Measurements from ENCODE around the gene AIG1. TPM values are rescaled to one million over a fixed set of nuclear protein-coding genes. Genes with fewer than 3 reads are reported as not detected.

The AIG1 gene
- total RNA-seq, 1 donor from 2014 or later: 14.3 TPM

- Mint-ChIP-seq H3K36me3 (ENCODE audit: unreplicated experiment) (no peaks in the 10 kb centered on the region), H3K9me3 (ENCODE audit: unreplicated experiment) (no peaks in the 10 kb centered on the region), H3K4me3 (ENCODE audit: unreplicated experiment) (no peak overlapping the region), H3K27ac (ENCODE audit: unreplicated experiment) (no peak overlapping the region), H3K4me1 (ENCODE audit: low read depth, unreplicated experiment) (peaks cover 5% of the 10 kb centered on the region), H3K27me3 (ENCODE audit: unreplicated experiment) (no peaks in the 10 kb centered on the region)
- DNase-seq: no peak
- no peak for TF ChIP-seq CTCF (IDR thresholded peaks at IDR 0.05; ENCODE audit: partially characterized antibody, unreplicated experiment)
Observed at GRCh38 chr6:143197377-143197776, 136.7 kb downstream of the AIG1 start.

GRCh38 chr6:143198312-143198711, 137.6 kb downstream of the AIG1 start:
- peaks cover under 1% of the 10 kb centered on the region for H3K9me3 Mint-ChIP-seq (ENCODE audit: unreplicated experiment)
- H3K27ac Mint-ChIP-seq (ENCODE audit: unreplicated experiment): peak overlapping the region; percentile 1
- TF ChIP-seq CTCF (IDR thresholded peaks at IDR 0.05; ENCODE audit: partially characterized antibody, unreplicated experiment): no peak
- no peaks in the 10 kb centered on the region for H3K36me3 Mint-ChIP-seq (ENCODE audit: unreplicated experiment)
- no peak for DNase-seq
- H3K27me3 Mint-ChIP-seq (ENCODE audit: unreplicated experiment): no peaks in the 10 kb centered on the region
- H3K4me1 Mint-ChIP-seq (ENCODE audit: low read depth, unreplicated experiment): peaks cover 5% of the 10 kb centered on the region
- no peak overlapping the region for H3K4me3 Mint-ChIP-seq (ENCODE audit: unreplicated experiment)

GRCh38 chr6:143199291-143199690, 138.6 kb downstream of the AIG1 start:
- H3K4me1 Mint-ChIP-seq (ENCODE audit: low read depth, unreplicated experiment): peaks cover 5% of the 10 kb centered on the region
- no peak for TF ChIP-seq CTCF (IDR thresholded peaks at IDR 0.05; ENCODE audit: partially characterized antibody, unreplicated experiment)

GRCh38 chr6:143200167-143200770, 139.6 kb downstream of the AIG1 start:
- Mint-ChIP-seq H3K36me3 (ENCODE audit: unreplicated experiment) (peaks cover 4% of the 10 kb centered on the region), H3K4me3 (ENCODE audit: unreplicated experiment) (no peak overlapping the region), H3K4me1 (ENCODE audit: low read depth, unreplicated experiment) (peaks cover 5% of the 10 kb centered on the region), H3K9me3 (ENCODE audit: unreplicated experiment) (peaks cover 2% of the 10 kb centered on the region), H3K27me3 (ENCODE audit: unreplicated experiment) (no peaks in the 10 kb centered on the region), H3K27ac (ENCODE audit: unreplicated experiment) (no peak overlapping the region)
- no peak for TF ChIP-seq CTCF (IDR thresholded peaks at IDR 0.05; ENCODE audit: partially characterized antibody, unreplicated experiment)
- no peak for DNase-seq

More at GRCh38 chr6:143199291-143199690, 138.6 kb downstream of the AIG1 start:
- Mint-ChIP-seq H3K27me3 (ENCODE audit: unreplicated experiment) (no peaks in the 10 kb centered on the region), H3K4me3 (ENCODE audit: unreplicated experiment) (no peak overlapping the region), H3K9me3 (ENCODE audit: unreplicated experiment) (peaks cover 2% of the 10 kb centered on the region), H3K27ac (ENCODE audit: unreplicated experiment) (no peak overlapping the region), H3K36me3 (ENCODE audit: unreplicated experiment) (peaks cover 4% of the 10 kb centered on the region)
- DNase-seq: no peak

GRCh38 chr6:143204045-143204444, 143.4 kb downstream of the AIG1 start:
- peaks cover 4% of the 10 kb centered on the region for H3K36me3 Mint-ChIP-seq (ENCODE audit: unreplicated experiment)
- no peak overlapping the region for H3K4me3 Mint-ChIP-seq (ENCODE audit: unreplicated experiment)
- H3K27ac Mint-ChIP-seq (ENCODE audit: unreplicated experiment): no peak overlapping the region
- H3K9me3 Mint-ChIP-seq (ENCODE audit: unreplicated experiment): peaks cover 2% of the 10 kb centered on the region
- H3K4me1 Mint-ChIP-seq (ENCODE audit: low read depth, unreplicated experiment): no peaks in the 10 kb centered on the region
- DNase-seq: no peak
- no peaks in the 10 kb centered on the region for H3K27me3 Mint-ChIP-seq (ENCODE audit: unreplicated experiment)
- TF ChIP-seq CTCF (IDR thresholded peaks at IDR 0.05; ENCODE audit: partially characterized antibody, unreplicated experiment): no peak
